PC-3 (cell line): Measurements from ENCODE around the gene ENO4. TPM values are rescaled to one million over a fixed set of nuclear protein-coding genes. Genes with fewer than 3 reads are reported as not detected.

Source experiments
- ATAC-seq: fragments of 200-7000 bp; cut with Tn5 transposase; 2 replicates; pipeline ENCODE4 v1.9.1; 2020; ENCODE audit warnings: mild to moderate bottlenecking, moderate library complexity
- BruUV-seq: library from RNA; stranded (reverse); fragments of 400-500 nt; replicated peaks from 2 replicates; lab custom pipeline; 2021; lab: Mats Ljungman, UMichigan
- CTCF ChIA-PET: fragments of 300-600 bp; sonication (Branson Sonifier 250); formaldehyde crosslinking; loops from one replicate; lab custom pipeline; 2022; ENCODE audit warnings: antibody characterized with exemption; lab: Charles Lee
- POLR2A ChIA-PET: fragments of 300-600 bp; sonication (Branson Sonifier 250); formaldehyde crosslinking; loops from one replicate; lab custom pipeline; 2022; ENCODE audit warnings: antibody characterized with exemption; ENCODE audit not compliant: unreplicated experiment; lab: Charles Lee
- DNase-seq: peaks from one replicate; pipeline ENCODE4 v3.0.0-alpha.2; 2015
- H2AFZ ChIP-seq: fragments of 300-600 bp; sonication (generic); 2 replicates; pipeline ENCODE4 v1.6.0; 2016; ENCODE audit warnings: antibody characterized with exemption, low read length
- H3F3A ChIP-seq: fragments of 300-600 bp; sonication (generic); one replicate; pipeline ENCODE4 v1.6.0; 2017; ENCODE audit warnings: antibody characterized with exemption, low read length, control low read depth, mild to moderate bottlenecking; ENCODE audit not compliant: unreplicated experiment
- H3K27ac ChIP-seq: fragments of 300-600 bp; sonication (generic); 2 replicates; pipeline ENCODE4 v1.5.1; 2016; ENCODE audit warnings: mild to moderate bottlenecking, low read length
- H3K27me3 ChIP-seq: fragments of 300-600 bp; sonication (generic); 2 replicates; pipeline ENCODE4 v1.6.1; 2016; ENCODE audit warnings: low read length, mixed read lengths
- H3K36me3 ChIP-seq: fragments of 300-600 bp; sonication (generic); 2 replicates; pipeline ENCODE4 v1.6.1; 2016; ENCODE audit warnings: low read depth, mixed run types, low read length, mixed read lengths
- H3K4me1 ChIP-seq: fragments of 300-600 bp; sonication (generic); 2 replicates; pipeline ENCODE4 v1.5.1; 2016; ENCODE audit warnings: low read length; ENCODE audit not compliant: insufficient read depth
- H3K4me2 ChIP-seq: fragments of 300-600 bp; sonication (generic); 2 replicates; pipeline ENCODE4 v1.6.0; 2016; ENCODE audit warnings: low read length
- H3K4me3 ChIP-seq: fragments of 300-600 bp; sonication (generic); 2 replicates; pipeline ENCODE4 v1.5.1; 2016; ENCODE audit warnings: mild to moderate bottlenecking, low read length, mixed read lengths
- H3K79me2 ChIP-seq: fragments of 300-600 bp; sonication (generic); 2 replicates; pipeline ENCODE4 v1.6.1; 2017; ENCODE audit warnings: low read length, mixed read lengths
- H3K9ac ChIP-seq: fragments of 300-600 bp; sonication (generic); 2 replicates; pipeline ENCODE4 v1.6.0; 2016; ENCODE audit warnings: mild to moderate bottlenecking, low read length
- H3K9me2 ChIP-seq: fragments of 300-600 bp; sonication (generic); replicated peaks from 2 replicates; pipeline ENCODE4 v1.6.1; 2016; ENCODE audit warnings: mixed run types, low read length, mixed read lengths
- H3K9me3 ChIP-seq: fragments of 300-600 bp; sonication (generic); 2 replicates; pipeline ENCODE4 v1.6.1; 2016; ENCODE audit warnings: low read length, mixed read lengths
- H4K20me1 ChIP-seq: fragments of 300-600 bp; sonication (generic); 2 replicates; pipeline ENCODE4 v1.6.1; 2016; ENCODE audit warnings: low read length, mixed read lengths
- CTCF ChIP-seq: fragments of 300-600 bp; sonication (generic); conservative IDR thresholded peaks from 2 replicates; pipeline ENCODE4 v1.5.1; 2017; ENCODE audit warnings: antibody characterized with exemption, low read depth, mild to moderate bottlenecking, low read length
- EZH2 ChIP-seq: fragments of 300-600 bp; sonication (generic); IDR thresholded peaks from one replicate; pipeline ENCODE4 v1.6.1; 2017; ENCODE audit warnings: antibody characterized with exemption, mild to moderate bottlenecking, low read length; ENCODE audit not compliant: unreplicated experiment
- EZH2phosphoT487 ChIP-seq: fragments of 300-600 bp; sonication (generic); IDR thresholded peaks from 2 replicates; pipeline ENCODE4 v1.6.1; 2018; ENCODE audit warnings: mild to moderate bottlenecking, antibody characterized with exemption, low read length, borderline replicate concordance
- intact Hi-C: fragments of 100-400 bp; cut with micrococcal nuclease; formaldehyde crosslinking; loops from 2 replicates; pipeline ENCODE4 v1.9.0; 2023
- total RNA-seq: library from RNA; depleted of rRNA; stranded (reverse); fragments of >200 nt; gene quantifications from 2 replicates; pipeline ENCODE4 v1.2.3, GENCODE V29; 2014

The ENO4 gene
- total RNA-seq, 1 experiment from 2014 or later: not detected

DNA sequence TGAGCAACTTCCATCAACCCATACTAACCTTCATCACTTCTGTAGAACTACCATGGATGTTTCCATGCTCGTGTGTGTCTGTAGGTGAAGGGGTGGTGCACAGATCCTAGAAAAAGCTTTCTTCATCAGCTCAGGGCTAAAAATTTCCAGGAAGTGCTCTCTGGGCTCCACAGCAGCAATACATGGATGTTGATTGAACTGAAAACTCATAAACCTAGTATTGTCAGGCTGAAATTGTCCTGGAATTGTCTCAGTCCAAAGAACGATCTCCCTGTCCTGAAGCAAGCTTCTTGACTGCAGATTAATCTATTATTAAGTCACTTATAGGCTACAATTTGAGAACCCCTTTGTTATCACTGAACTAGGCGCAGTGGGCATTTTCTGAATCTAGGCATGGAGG, 39.8 kb downstream of the ENO4 start:
- POLR2A ChIA-PET: interaction anchor here (0.6 kb wide), 1 partner anchor 204 kb away, joined by 3 read pairs; no protein-coding TSS in a partner anchor
- Histone ChIP-seq H3K79me2 (no peaks in the 10 kb centered on the region), H2AFZ (no peak overlapping the region), H3K9me3 (no peaks in the 10 kb centered on the region), H3K4me2 (peak overlapping the region; percentile 74), H3K27me3 (no peaks in the 10 kb centered on the region), H3K9me2 (no peaks in the 10 kb centered on the region), H3K4me1 (peaks cover 67% of the 10 kb centered on the region), H3K4me3 (peak overlapping the region; percentile 31; the same call in 1 of the 2 replicates), H3F3A (no peaks in the 10 kb centered on the region), H4K20me1 (no peaks in the 10 kb centered on the region), H3K36me3 (no peaks in the 10 kb centered on the region; the same call in 1 of the 2 replicates), H3K27ac (peak overlapping the region; percentile 80), H3K9ac (no peak overlapping the region)
- intact Hi-C loops: loop anchor here (2.0 kb wide), 1 partner anchor 118 kb away; no protein-coding TSS in a partner anchor
- no peak for TF ChIP-seq EZH2
- TF ChIP-seq EZH2phosphoT487: no peak
- TF ChIP-seq CTCF: no peak
- DNase-seq (no peak), ATAC-seq (no peak)
- BruUV-seq: no TSS peak
- CTCF ChIA-PET: no interaction called here

- POLR2A ChIA-PET: no interaction called here
- Histone ChIP-seq H3K4me1 (peaks cover 67% of the 10 kb centered on the region), H3K27me3 (no peaks in the 10 kb centered on the region), H3K27ac (peak overlapping the region; percentile 44), H3K4me3 (peak overlapping the region; percentile 34; the same call in 1 of the 2 replicates), H3K9me2 (no peaks in the 10 kb centered on the region), H3K9me3 (no peaks in the 10 kb centered on the region), H3K79me2 (no peaks in the 10 kb centered on the region), H2AFZ (no peak overlapping the region), H3K4me2 (peak overlapping the region; percentile 68), H3K36me3 (0 out of 2 replicates have a peak, but pooled peaks cover 2% of the 10 kb centered on the region), H4K20me1 (no peaks in the 10 kb centered on the region), H3K9ac (no peak overlapping the region), H3F3A (no peaks in the 10 kb centered on the region)
- CTCF ChIA-PET: no interaction called here
- ATAC-seq (peak; percentile 21), DNase-seq (peak; percentile 94)
- TF ChIP-seq EZH2phosphoT487 (no peak), EZH2 (no peak), CTCF (no peak)
- intact Hi-C loops: loop anchor here (1.0 to 10.0 kb wide), 3 partner anchors 42 to 184 kb away; partner anchors contain the start of gene ENO4
- no TSS peak for BruUV-seq
These were observed 41.9 kb downstream of the ENO4 start for GRCh38 chr10:116891208-116891607.
